HG02884 (cell line): Measurements from ENCODE around the gene PLEKHJ1.

Experiments used
- ATAC-seq: cut with Tn5 transposase; IDR thresholded peaks from one replicate; pipeline ENCODE4 v1.9.1; 2021; ENCODE audit warnings: mild to moderate bottlenecking, moderate library complexity; ENCODE audit not compliant: unreplicated experiment

PLEKHJ1 gene

DNA sequence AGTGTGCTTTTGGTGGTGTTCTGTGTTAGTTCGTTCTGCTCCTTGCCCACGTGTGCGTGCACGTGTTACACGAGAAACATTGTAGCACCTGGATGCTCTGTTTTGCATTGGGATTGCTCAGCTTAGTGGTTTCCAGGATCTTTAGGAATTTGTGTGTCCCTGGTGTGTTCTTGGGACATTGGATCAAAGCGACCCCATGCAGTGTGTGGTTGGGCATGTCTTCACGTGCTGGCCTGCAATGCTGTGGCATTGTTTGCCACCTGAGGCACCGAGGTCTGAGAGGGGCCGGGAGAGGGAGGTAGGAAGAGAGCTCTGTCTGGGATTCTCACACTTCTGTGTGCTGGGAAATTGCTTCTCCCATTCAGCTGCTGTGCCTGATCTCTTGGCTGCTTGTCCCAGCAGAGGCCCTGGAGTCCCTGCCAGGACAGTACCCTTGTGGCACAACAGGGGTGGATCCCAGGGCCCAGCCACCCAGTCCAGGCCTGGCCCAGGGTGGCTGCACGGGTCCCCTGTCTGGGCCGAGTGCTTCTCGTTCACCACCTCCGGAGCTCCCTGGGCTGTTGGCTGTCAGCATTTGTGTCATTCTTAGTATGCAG is 11.3 kb downstream of the PLEKHJ1 start:
- no peak for ATAC-seq

DNA sequence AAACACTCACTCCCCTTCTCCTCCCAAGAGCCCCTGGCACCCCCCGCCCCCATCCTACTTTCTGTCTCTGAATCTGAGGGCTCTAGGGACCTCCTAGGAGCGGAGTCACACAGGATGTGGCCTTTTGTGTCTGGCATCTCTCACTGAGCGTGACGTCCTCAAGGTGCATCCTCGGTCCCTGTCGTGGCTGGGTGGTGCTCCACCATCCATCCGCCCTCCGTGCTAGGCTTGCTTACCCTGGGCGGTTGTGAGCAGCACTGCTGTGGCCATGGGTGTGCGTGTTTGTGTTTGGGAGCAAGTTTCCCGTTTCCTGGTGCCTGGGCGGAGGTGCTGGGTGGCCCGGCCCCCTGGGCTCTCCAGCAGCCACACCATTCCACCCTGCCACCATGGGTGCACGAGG is 12.2 kb downstream of the PLEKHJ1 start:
- ATAC-seq = no peak

DNA sequence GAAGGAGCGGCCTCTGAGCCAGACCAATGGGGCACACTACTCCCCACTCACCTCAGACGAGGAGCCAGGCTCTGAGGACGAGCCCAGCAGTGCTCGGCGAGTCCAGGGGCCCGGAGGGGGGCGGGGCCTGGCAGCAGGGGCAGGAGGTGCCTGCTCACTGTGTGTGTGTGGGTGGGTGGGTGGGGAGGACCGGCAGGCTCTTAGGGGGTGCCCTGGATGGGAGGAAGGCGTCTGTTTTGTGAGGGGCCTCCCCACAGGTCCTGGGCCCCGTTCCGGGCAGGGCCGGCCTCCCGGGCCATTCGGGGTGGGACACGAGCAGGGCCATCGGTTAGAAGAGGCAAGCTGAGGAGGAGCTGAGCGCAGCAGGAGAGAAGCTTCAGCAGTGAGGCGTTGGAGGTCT is 12.7 kb downstream of the PLEKHJ1 start:
- no peak for ATAC-seq

- ATAC-seq = no peak
Measured at GRCh38 chr19:2221918-2222317, 14.2 kb downstream of the PLEKHJ1 start.

DNA sequence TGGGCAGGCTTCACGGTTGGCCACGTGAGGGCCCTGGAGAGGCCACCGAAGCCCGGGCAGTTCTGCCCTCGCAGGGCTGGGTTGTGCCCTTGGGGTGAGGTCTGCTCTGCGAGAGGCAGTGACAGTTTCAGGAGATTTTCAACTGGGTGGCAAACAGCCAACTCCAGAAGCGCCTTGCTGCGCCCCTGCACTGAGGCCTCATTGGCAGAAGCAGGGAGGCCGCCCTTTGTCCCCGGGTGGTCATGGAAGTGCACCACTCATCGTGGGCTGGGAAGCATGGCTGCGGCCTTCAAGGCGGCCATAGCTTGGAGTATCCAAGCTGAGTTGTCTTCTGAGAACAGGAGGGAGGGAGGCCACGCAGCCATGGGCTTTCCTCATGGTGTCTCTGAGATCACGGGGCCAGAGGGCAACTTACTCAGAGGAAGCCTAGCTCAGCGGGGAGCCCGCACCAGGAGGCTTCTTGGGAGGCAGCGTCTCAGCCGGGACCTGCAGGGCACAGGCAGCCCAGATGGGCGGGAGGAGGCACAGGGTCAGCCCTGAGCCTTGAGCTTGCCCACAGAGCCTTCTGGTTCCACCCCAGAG is 14.8 kb downstream of the PLEKHJ1 start:
- ATAC-seq = no peak

DNA sequence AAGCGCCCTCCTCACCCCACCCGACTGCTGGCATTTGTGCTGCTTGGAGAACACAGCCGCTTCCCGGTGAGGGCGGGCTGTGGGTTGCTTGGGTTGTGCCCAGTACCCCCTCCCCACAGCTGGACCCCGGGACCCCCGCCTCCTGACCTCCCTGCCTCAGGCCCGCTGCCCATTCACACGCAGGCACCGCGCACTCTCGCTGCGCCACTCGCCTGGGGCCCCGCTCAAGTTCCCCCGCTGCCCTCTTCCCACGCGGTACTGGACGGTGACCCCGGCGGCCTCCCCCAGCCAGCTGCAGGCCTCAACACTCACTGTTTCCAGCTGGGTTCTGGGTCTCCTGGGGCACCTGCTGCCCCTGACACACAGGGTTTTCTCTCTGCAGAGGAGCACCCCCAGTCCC is 16.4 kb downstream of the PLEKHJ1 start:
- ATAC-seq = no peak

DNA sequence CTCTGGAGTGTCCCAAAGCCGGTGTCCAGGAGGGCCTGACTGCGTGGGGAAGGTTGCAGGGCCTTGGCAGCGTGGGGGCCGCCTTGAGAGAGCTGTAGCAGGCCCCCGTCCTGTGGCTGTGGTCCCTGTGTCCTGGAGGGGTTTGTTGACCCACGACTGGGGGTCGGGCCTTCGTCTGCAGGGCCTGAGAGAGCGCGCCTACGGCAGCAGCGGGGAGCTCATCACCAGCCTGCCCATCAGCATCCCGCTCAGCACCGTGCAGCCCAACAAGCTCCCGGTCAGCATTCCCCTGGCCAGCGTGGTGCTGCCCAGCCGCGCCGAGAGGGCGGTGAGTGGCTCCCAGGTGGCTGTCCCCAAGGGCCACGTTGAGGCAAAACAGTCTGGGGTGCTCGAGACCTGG is 18.5 kb downstream of the PLEKHJ1 start:
- ATAC-seq = no peak

DNA sequence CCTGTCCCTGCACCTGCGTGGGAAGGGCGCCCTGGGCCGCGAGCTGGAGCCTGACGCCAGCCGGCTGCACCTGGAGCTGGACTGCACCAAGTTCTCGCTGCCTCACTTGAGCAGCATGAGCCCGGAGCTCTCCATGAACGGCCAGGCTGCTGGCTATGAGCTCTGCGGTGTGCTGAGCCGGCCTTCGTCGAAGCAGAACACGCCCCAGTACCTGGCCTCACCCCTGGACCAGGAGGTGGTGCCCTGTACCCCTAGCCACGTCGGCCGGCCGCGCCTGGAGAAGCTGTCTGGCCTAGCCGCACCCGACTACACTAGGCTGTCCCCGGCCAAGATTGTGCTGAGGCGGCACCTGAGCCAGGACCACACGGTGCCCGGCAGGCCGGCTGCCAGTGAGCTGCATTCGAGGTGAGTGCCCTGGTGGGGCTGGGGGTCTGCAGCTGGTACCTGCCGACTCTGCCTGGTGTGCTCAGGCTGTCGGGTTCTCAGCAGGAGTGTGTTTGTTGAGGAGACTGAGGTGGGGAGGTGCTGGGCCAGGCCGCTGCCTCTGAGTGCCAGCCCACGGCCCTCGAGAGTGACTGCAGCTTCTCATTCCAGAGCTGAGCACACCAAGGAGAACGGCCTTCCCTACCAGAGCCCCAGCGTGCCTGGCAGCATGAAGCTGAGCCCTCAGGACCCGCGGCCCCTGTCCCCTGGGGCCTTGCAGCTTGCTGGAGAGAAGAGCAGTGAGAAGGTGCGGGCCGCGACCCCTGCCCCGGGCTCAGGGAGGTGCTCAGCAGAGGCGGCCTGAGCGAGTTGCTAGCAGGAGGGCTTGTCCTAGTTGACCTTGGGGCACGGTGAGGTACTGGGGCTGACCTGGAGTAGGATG is 19.5 kb downstream of the PLEKHJ1 start:
- no peak for ATAC-seq

DNA sequence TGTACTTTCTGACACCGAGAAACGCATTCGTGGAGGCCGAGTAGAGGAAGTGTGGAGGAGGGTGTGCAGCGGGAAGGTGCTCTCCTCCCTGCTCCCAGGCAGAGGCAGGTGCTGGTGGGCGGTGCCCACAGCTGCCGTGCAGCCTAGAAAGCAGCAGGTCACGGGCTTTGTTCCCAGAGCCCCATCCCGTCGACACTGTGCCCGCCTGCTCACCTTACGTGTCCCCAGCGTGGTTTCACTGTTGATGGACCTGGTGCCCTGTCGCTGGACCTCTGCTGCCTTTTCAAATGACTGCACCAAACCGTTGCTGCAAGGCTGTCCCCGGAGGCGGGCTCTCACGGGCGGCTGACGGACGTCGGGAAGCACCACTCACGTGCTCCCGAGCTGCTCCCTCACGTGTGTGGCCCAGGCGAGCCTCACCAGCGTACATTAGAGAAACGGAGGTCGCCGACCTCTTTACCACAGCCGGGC is 20.8 kb downstream of the PLEKHJ1 start:
- no peak for ATAC-seq

DNA sequence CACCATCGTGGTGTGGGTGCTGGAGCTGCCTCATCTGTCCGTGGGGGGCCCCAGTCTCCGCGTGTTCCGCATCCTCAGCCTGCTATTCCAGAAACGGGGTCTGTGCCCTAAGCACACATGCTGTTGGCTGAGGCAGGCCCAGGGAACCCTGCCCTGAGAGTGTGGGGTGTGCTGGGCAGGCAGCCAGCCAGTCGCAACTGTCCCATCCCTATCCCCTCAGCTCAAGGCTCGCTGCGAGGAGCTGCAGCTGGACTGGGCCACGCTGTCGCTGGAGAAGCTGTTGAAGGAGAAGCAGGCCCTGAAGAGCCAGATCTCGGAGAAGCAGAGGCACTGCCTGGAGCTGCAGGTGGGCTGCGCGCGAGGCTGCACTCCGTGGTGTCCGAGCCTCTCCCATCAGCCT is 21.9 kb downstream of the PLEKHJ1 start:
- no peak for ATAC-seq

GRCh38 chr19:2213799-2214198 is 22.3 kb downstream of the PLEKHJ1 start:
- no peak for ATAC-seq

DNA sequence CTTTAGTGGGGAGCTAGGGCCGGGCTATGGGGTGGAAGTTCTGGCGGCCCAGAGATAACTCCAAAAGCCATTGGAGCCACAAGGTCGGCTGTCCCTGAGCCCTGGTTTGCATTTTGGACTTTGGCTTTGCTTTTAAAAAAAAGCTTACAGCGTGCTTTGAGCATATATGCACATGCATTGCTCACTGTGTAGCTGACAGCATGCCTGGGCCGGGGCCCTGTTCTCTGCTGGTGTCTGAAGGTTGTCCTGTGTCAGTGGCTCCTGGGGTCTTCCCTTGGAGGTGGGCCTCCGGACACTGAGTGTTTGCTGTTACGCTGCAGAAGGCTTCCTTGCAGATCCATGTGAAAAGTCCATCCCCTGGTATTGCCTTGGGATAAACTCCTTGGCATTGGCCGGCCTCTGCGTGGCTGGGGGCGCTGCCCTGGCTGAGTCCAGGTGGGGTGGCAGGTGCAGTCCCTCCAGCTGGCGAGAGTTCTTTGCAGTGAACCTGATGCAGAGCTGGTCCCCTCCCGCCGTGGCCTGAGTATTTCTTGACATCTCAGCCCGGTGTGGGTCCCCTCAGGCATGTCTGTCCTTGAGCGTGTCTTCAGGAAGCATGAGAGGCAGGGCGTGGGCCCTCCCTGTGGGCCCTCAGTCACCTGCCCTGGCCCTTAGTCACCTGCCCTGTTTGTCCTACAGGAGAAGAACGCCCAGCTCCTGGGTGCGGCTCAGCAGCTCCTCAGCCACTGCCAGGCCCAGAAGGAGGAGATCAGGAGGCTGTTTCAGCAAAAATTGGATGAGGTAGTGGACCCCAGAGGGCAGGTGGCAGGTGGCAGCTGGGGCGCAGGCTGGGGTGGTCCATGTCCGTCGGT is 23.0 kb downstream of the PLEKHJ1 start:
- no peak for ATAC-seq

DNA sequence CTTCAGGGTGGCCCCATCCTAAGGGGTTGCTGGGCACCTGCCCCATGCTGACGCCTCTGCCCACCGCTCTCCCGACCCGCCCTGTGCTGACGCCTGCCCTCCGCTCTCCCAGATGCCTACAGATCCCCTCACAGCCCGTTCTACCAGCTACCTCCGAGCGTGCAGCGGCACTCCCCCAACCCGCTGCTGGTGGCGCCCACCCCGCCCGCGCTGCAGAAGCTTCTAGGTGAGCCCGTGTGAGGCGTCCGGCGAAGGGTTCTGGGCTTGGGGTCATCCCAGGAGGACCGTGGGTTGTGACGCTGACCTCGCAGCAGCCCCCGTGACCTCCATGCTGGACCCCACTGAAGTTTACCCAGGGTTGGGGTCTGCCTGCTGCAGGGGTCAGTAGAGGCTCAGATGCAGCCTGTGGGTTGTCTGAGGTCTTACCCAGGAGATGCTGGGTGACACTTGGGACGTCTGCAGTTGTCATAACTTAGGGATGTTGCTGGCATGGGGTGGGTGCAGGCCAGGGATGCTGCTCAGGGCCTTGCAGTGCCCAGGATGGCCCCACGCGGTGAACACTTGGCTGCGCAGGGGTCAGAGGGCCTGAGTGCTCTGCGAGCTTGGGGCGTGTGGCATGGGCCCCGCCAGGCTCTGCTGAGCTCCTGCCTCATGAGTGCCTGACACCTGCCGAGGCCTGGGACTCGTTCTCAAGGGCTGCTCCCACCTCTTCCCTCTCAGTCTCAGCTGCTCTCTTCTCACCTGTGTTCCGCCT is 25.0 kb downstream of the PLEKHJ1 start:
- ATAC-seq = no peak

- no peak for ATAC-seq
Measured at GRCh38 chr19:2210206-2210605, 25.9 kb downstream of the PLEKHJ1 start.

DNA sequence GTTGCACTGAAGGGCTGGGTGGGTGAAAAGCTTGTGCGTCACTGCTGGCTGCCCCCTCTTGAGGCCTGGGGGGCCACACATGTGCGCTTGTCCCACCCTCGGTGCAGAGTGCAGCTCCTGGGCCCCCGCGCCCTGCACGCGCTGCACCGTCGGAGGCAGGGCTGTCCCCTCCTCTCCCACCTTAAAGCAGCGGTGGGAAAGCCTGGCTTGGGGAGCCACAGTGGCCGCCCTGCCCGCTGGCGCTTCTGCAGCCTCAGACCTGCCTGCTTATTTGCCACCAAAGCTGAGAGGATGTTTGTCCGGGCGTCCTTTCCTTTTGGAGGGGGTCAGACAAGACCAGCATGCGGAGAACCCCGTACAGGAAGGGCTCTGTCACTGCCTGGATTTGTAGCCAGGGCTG is 26.7 kb downstream of the PLEKHJ1 start:
- ATAC-seq = no peak

GRCh38 chr19:2208975-2209374 is 27.2 kb downstream of the PLEKHJ1 start:
- no peak for ATAC-seq

DNA sequence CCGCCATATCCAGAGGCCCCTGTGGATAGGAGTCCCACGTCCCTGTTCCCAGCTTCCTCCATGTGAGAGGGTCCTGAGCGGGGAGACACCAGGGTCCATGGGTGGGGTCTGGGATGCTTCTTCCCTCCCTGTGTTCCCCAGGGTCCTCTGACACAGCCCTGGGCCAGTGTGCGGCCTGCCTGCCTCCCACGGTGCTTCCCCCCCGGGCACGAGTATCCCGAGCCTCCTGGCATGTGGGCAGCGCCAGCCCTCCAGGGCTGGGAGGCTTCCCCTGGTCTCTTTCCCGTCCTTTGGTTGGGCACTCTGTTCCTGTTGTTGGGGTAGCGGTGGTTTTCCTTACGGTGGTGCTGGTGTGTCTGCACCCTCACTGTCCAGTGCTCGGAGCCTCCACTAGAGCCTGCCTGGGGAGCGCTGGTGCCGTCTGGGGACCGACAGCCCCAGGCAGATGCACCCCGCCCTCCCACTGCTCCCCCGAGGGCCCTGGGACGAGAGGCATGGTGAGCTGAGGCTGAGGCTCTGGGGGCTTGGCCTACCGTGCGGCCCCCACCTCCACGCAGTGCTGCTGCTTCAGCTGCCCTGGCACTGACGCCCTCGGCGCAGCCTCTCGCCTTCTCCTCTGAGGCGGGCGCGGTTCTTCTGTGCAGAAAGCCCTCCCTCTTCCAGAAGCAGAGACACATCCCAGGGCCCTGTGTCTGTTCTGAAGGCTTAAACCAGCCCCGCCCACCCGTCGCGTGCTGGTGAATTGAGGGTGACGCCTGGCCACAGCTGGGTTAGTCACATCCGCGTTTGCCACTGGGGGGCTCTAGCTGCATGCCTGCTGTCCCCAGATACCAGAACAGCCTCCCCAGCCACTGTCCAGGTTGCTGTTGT is 27.9 kb downstream of the PLEKHJ1 start:
- no peak for ATAC-seq

GRCh38 chr19:2207008-2207407 is 29.1 kb downstream of the PLEKHJ1 start:
- no peak for ATAC-seq

DNA sequence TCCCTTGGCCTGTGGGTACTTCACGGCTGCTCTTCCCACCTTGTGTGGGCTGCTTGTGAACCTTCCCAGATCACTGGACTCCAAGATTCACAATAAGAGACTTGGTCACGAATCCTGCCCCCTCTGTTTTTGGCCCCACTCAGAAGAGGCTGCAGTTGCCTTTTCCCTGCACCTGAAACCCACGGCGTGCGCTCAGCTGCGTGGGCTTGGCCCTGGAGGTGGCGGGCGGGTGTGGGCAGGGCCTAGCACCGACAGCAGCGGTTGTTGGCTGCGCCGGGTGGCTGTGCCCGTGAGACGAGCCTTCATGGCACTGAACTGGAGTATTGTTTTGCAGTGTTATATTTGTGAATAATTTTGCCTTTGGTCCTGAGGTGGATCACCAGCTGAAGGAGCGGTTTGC is 33.8 kb downstream of the PLEKHJ1 start:
- no peak for ATAC-seq
